SK-N-SH (cell line): ENCODE data around the gene JAKMIP1. TPM values are rescaled to one million over a fixed set of nuclear protein-coding genes. Genes with fewer than 3 reads are reported as not detected.

Experiments used
- CTCF ChIA-PET: fragments of 300-600, 350-600 bp; formaldehyde crosslinking; extraction: SDS; loops from one replicate; lab custom pipeline; 2021; lab: Yijun Ruan, JAX
- POLR2A ChIA-PET: fragments of 350-600 bp; sonication (Branson Sonifier 250); formaldehyde crosslinking; extraction: SDS; loops from one replicate; lab custom pipeline; 2020; ENCODE audit warnings: antibody characterized with exemption, inconsistent platforms; lab: Yijun Ruan, JAX
- DNase-seq: peaks from one replicate; pipeline ENCODE4 v3.0.0; 2012
- H2AFZ ChIP-seq: fragments of 200-600 bp; sonication (generic); 2 replicates; pipeline ENCODE4 v1.8.1; 2016; ENCODE audit warnings: antibody characterized with exemption, mild to moderate bottlenecking, low read depth
- H3F3A ChIP-seq: fragments of 200-600 bp; sonication (generic); replicated peaks from 2 replicates; pipeline ENCODE3; 2016; ENCODE audit warnings: antibody characterized with exemption, mild to moderate bottlenecking; ENCODE audit not compliant: insufficient read depth
- H3K27ac ChIP-seq, 2 experiments: fragments of 200-500 bp in 1 of 2; fragments of 200-600 bp in 1 of 2; sonication (Bioruptor generic) in 1 of 2; sonication (generic), shearing (Covaris generic) in 1 of 2; 2 replicates each; pipeline versions ENCODE4 v1.5.1 to v1.6.1; 2014 to 2016; ENCODE audit warnings: low read depth in 2 of 2, inconsistent platforms in 1 of 2, low read length in 1 of 2, mild to moderate bottlenecking in 1 of 2, mixed read lengths in 1 of 2
- H3K27me3 ChIP-seq: fragments of 200-600 bp; sonication (generic), shearing (Covaris generic); 2 replicates; pipeline ENCODE4 v1.6.1; 2016; ENCODE audit warnings: mixed run types; ENCODE audit not compliant: insufficient read depth
- H3K36me3 ChIP-seq, 2 experiments: fragments of 200-500 bp in 1 of 2; fragments of 200-600 bp in 1 of 2; sonication (Bioruptor generic) in 1 of 2; sonication (generic) in 1 of 2; replicated peaks in 1 of 2; 2 replicates each; pipeline versions ENCODE3 to v1.5.1; 2014 to 2016; ENCODE audit warnings: low read length in 1 of 2, mild to moderate bottlenecking in 1 of 2; ENCODE audit not compliant: insufficient read depth in 2 of 2, control insufficient read depth in 1 of 2
- H3K4me1 ChIP-seq, 2 experiments: fragments of 200-500 bp in 1 of 2; fragments of 200-600 bp in 1 of 2; sonication (Bioruptor generic) in 1 of 2; sonication (generic), shearing (Covaris generic) in 1 of 2; 2 replicates each; pipeline versions ENCODE4 v1.5.1 to v1.6.1; 2014 to 2016; ENCODE audit warnings: low read depth in 1 of 2, low read length in 1 of 2, mixed run types in 1 of 2; ENCODE audit not compliant: insufficient read depth in 2 of 2, control insufficient read depth in 1 of 2
- H3K4me2 ChIP-seq: fragments of 200-600 bp; sonication (generic), shearing (Covaris generic); 2 replicates; pipeline ENCODE4 v1.6.1; 2017; ENCODE audit warnings: mixed run types
- H3K4me3 ChIP-seq, 2 experiments: fragments of 200-500 bp in 1 of 2; fragments of 200-600 bp in 1 of 2; sonication (Bioruptor generic) in 1 of 2; sonication (generic), shearing (Covaris generic) in 1 of 2; 2 replicates each; pipeline versions ENCODE4 v1.5.1 to v1.8.1; 2014 to 2016; ENCODE audit warnings: low read depth in 2 of 2, inconsistent platforms in 1 of 2, low read length in 1 of 2, mild to moderate bottlenecking in 1 of 2, mixed read lengths in 1 of 2, moderate library complexity in 1 of 2
- H3K79me2 ChIP-seq: fragments of 200-600 bp; sonication (generic); 2 replicates; pipeline ENCODE4 v1.8.1; 2017; ENCODE audit warnings: mild to moderate bottlenecking; ENCODE audit not compliant: insufficient read depth
- H3K9ac ChIP-seq: fragments of 200-600 bp; sonication (generic); 2 replicates; pipeline ENCODE4 v1.6.1; 2017; ENCODE audit warnings: mixed run types
- H3K9me2 ChIP-seq: fragments of 200-600 bp; sonication (generic); 2 replicates; pipeline ENCODE4 v1.6.1; 2017; ENCODE audit warnings: mixed run types
- H3K9me3 ChIP-seq: fragments of 200-600 bp; sonication (generic); 2 replicates; pipeline ENCODE4 v1.6.1; 2017; ENCODE audit warnings: mixed run types, mild to moderate bottlenecking, moderate library complexity
- H4K20me1 ChIP-seq: fragments of 200-600 bp; sonication (generic); 2 replicates; pipeline ENCODE4 v1.6.1; 2017; ENCODE audit warnings: mild to moderate bottlenecking, mixed run types; ENCODE audit not compliant: insufficient read depth
- CHD2 ChIP-seq: fragments of 150-350 bp; IDR thresholded peaks from 2 replicates; pipeline ENCODE4 v1.6.1; 2018; ENCODE audit warnings: low read length; ENCODE audit not compliant: partially characterized antibody
- FOXJ3 ChIP-seq: sonication (generic); formaldehyde crosslinking; IDR thresholded peaks from 2 replicates; pipeline ENCODE4 v1.5.1; 2020; ENCODE audit warnings: mild to moderate bottlenecking, missing genetic modification reagents
- FOXM1 ChIP-seq: IDR thresholded peaks from 2 replicates; pipeline ENCODE4 v1.4.0; 2012; ENCODE audit warnings: low read depth, mild to moderate bottlenecking
- GATA2 ChIP-seq: sonication (generic); formaldehyde crosslinking; IDR thresholded peaks from 2 replicates; pipeline ENCODE4 v1.5.0; 2020; ENCODE audit warnings: mild to moderate bottlenecking, missing genetic modification reagents
- MEF2A ChIP-seq: IDR thresholded peaks from 2 replicates; pipeline ENCODE4 v1.4.0; 2012; ENCODE audit warnings: low read depth, borderline replicate concordance
- MXI1 ChIP-seq: IDR thresholded peaks from 2 replicates; pipeline ENCODE4 v1.6.1; 2012; ENCODE audit warnings: mild to moderate bottlenecking, low read depth, low read length, improper control_type of control experiment
- NRF1 ChIP-seq: IDR thresholded peaks from 2 replicates; pipeline ENCODE4 v1.6.1; 2012; ENCODE audit warnings: low read depth, mild to moderate bottlenecking, low read length
- RCOR1 ChIP-seq: fragments of 150-350 bp; IDR thresholded peaks from 2 replicates; pipeline ENCODE4 v1.6.1; 2017; ENCODE audit warnings: antibody characterized with exemption, low read length
- TAF1 ChIP-seq: IDR thresholded peaks from 2 replicates; pipeline ENCODE4 v1.6.1; 2012; ENCODE audit warnings: low read depth, mild to moderate bottlenecking, low read length, moderate library complexity, borderline replicate concordance
- TCF12 ChIP-seq: IDR thresholded peaks from 2 replicates; pipeline ENCODE4 v1.4.0; 2012
- TEAD4 ChIP-seq: IDR thresholded peaks from 2 replicates; pipeline ENCODE4 v1.4.0; 2012; ENCODE audit warnings: mild to moderate bottlenecking, borderline replicate concordance; ENCODE audit not compliant: insufficient read depth
- USF1 ChIP-seq: IDR thresholded peaks from 2 replicates; pipeline ENCODE4 v1.4.0; 2012; ENCODE audit warnings: low read depth, borderline replicate concordance
- YY1 ChIP-seq: IDR thresholded peaks from 2 replicates; pipeline ENCODE4 v1.4.0; 2012; ENCODE audit warnings: low read depth, mild to moderate bottlenecking
- WGBS: methylation state at CpG from one replicate; pipeline ENCODE4 v1.1.6; 2017; ENCODE audit warnings: low lambda C conversion rate; 5-methylcytosine and 5-hydroxymethylcytosine counted together
- polyA plus RNA-seq, 3 experiments: library from polyadenylated mRNA; depleted of rRNA; stranded (reverse); fragments of >200 nt; gene quantifications; 2 replicates each; pipeline ENCODE4 v1.2.3, GENCODE V29; 2012
- TF ChIP-seq, protein P1 (sequence below): IDR thresholded peaks from 2 replicates; pipeline ENCODE4 v1.4.0; 2012; ENCODE audit warnings: low read depth
- TF ChIP-seq, protein P2 (sequence below): fragments of 200-600 bp; sonication (generic); IDR thresholded peaks from 2 replicates; pipeline ENCODE4 v1.6.1; 2017; ENCODE audit warnings: antibody characterized with exemption, mild to moderate bottlenecking, moderate library complexity
- TF ChIP-seq, protein P3 (sequence below): fragments of 150-350 bp; IDR thresholded peaks from 2 replicates; pipeline ENCODE4 v1.6.1; 2016; ENCODE audit warnings: mild to moderate bottlenecking, low read depth, low read length

JAKMIP1 gene
- polyA plus RNA-seq, 1 of the 3 experiments (the other 2 are of a cell fraction): 0.54 TPM

DNA sequence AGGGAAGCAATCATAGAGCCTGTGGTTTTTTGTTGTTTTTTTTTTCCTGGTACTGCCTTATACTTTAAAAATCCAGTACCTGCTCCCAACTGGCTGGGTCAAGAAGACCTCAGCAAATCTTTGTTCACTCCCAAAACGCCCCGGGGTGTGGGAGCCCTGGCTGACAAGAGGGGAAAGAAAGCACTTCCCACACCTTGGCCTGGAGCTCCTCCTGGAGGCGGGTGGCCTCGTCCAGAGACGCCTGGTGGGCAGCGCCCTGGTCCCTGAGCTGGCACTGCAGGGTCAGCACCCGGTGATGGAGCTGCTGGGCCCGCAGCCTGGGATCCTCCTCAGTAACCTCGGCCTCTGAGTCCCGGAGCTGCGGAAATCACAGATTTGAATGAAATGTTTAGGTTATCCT, 220.4 kb downstream of the JAKMIP1 start (continued):
- no peak for TF ChIP-seq FOXM1
- TF ChIP-seq, protein P1, sequence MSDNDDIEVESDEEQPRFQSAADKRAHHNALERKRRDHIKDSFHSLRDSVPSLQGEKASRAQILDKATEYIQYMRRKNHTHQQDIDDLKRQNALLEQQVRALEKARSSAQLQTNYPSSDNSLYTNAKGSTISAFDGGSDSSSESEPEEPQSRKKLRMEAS: no peak
- TF ChIP-seq, protein P2, sequence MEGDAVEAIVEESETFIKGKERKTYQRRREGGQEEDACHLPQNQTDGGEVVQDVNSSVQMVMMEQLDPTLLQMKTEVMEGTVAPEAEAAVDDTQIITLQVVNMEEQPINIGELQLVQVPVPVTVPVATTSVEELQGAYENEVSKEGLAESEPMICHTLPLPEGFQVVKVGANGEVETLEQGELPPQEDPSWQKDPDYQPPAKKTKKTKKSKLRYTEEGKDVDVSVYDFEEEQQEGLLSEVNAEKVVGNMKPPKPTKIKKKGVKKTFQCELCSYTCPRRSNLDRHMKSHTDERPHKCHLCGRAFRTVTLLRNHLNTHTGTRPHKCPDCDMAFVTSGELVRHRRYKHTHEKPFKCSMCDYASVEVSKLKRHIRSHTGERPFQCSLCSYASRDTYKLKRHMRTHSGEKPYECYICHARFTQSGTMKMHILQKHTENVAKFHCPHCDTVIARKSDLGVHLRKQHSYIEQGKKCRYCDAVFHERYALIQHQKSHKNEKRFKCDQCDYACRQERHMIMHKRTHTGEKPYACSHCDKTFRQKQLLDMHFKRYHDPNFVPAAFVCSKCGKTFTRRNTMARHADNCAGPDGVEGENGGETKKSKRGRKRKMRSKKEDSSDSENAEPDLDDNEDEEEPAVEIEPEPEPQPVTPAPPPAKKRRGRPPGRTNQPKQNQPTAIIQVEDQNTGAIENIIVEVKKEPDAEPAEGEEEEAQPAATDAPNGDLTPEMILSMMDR: no peak

DNA sequence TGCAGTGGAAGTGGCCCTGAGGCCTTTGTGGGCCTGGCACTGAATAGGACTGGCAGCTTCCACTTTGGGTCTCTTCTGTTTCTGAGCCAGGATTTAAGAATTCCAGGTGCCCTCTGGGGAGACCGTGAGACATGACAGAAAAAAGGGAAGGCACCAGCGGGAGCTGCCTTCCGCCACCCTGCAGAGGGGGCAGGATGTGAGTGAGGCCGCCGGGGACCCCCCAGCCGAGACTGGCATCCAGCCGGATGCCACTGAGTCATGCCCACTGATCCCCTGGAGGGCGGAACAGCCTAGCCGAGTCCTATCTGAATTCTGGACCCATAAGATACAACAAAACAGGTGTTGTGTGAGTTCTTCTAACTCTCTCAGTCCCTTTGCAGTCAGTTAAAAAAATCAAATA, 223.4 kb downstream of the JAKMIP1 start:
- Histone ChIP-seq H3K9me2 (no peaks in the 10 kb centered on the region), H3F3A (no peaks in the 10 kb centered on the region), H2AFZ (no peak overlapping the region), H3K4me3 (no peak overlapping the region), H3K27ac (no peak overlapping the region), H4K20me1 (no peaks in the 10 kb centered on the region), H3K9me3 (no peaks in the 10 kb centered on the region), H3K79me2 (no peaks in the 10 kb centered on the region), H3K27me3 (no peaks in the 10 kb centered on the region), H3K4me1 (no peaks in the 10 kb centered on the region; a peak in 1 of 4 replicates), H3K9ac (no peak overlapping the region), H3K4me2 (no peak overlapping the region), H3K36me3 (no peaks in the 10 kb centered on the region)
- no peak for DNase-seq
- ChIA-PET POLR2A (no interaction called here), CTCF (interaction anchor here (0.9 to 1.1 kb wide), 2 partner anchors 21 to 154 kb away, joined by 4 read pairs; no protein-coding TSS in a partner anchor)
- 64% methylated on average over 6 of the region's 9 CpGs for WGBS
- no peak for TF ChIP-seq RCOR1
- TF ChIP-seq TAF1: no peak
- TF ChIP-seq FOXJ3 (CRISPR knock-in tag): no peak
- TF ChIP-seq, protein P3, sequence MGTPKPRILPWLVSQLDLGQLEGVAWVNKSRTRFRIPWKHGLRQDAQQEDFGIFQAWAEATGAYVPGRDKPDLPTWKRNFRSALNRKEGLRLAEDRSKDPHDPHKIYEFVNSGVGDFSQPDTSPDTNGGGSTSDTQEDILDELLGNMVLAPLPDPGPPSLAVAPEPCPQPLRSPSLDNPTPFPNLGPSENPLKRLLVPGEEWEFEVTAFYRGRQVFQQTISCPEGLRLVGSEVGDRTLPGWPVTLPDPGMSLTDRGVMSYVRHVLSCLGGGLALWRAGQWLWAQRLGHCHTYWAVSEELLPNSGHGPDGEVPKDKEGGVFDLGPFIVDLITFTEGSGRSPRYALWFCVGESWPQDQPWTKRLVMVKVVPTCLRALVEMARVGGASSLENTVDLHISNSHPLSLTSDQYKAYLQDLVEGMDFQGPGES: no peak

- H3F3A ChIP-seq: no peaks in the 10 kb centered on the region
- DNase-seq: no peak
- no peaks in the 10 kb centered on the region for H3K79me2 ChIP-seq
- no peaks in the 10 kb centered on the region for H3K27me3 ChIP-seq
- no peak overlapping the region for H3K4me2 ChIP-seq
- ChIA-PET CTCF (interaction anchor here (0.9 to 1.1 kb wide), 3 partner anchors 22 to 187 kb away, joined by 4 read pairs; no protein-coding TSS in a partner anchor), POLR2A (no interaction called here)
- no peak for TF ChIP-seq MEF2A
- no peak for TF ChIP-seq GATA2 (CRISPR knock-in tag)
- no peak for TF ChIP-seq YY1
- TF ChIP-seq TCF12: no peak
- TF ChIP-seq MXI1: no peak
- no peak for TF ChIP-seq NRF1
- TF ChIP-seq TEAD4: no peak
- no peak for TF ChIP-seq USF1
- no peak for TF ChIP-seq CHD2
- H4K20me1 ChIP-seq: no peaks in the 10 kb centered on the region
- no peaks in the 10 kb centered on the region; a peak in 1 of 4 replicates for H3K4me1 ChIP-seq
- no peak overlapping the region for H3K4me3 ChIP-seq
- H3K9me3 ChIP-seq: no peaks in the 10 kb centered on the region
- no peak overlapping the region for H3K27ac ChIP-seq
- no peaks in the 10 kb centered on the region for H3K36me3 ChIP-seq
- H2AFZ ChIP-seq: no peak overlapping the region
- H3K9me2 ChIP-seq: no peaks in the 10 kb centered on the region
- WGBS: 59% methylated on average over 5 of the region's 6 CpGs
- H3K9ac ChIP-seq: no peak overlapping the region
Observed at GRCh38 chr4:5976431-5976830, 223.9 kb downstream of the JAKMIP1 start.
